Lower leg skin (tissue), 3 donors: Measurements from ENCODE around the gene CCDC34.

Experiments used
- CTCF ChIP-seq, 3 donors: fragments of 450-650 bp; IDR thresholded peaks; one replicate each; pipeline ENCODE4 v1.5.1; 2016; ENCODE audit warnings: antibody characterized with exemption in 3 of 3, mild to moderate bottlenecking in 3 of 3, moderate library complexity in 2 of 3
- POLR2A ChIP-seq, 2 donors: fragments of 450-650 bp; IDR thresholded peaks; one replicate each; pipeline ENCODE4 v1.6.1; 2016 to 2017; ENCODE audit warnings: antibody characterized with exemption in 2 of 2, mild to moderate bottlenecking in 1 of 2, moderate library complexity in 1 of 2

- TF ChIP-seq CTCF (IDR thresholded peaks at IDR 0.05), result no peak
- no peak for TF ChIP-seq POLR2A (IDR thresholded peaks at IDR 0.05)
These were observed 43.9 kb downstream of the CCDC34 start for GRCh38 chr11:27319072-27319471.
